Adrenal gland (tissue), 5 donors: ENCODE results near the gene UCK1.

Experiments
- CTCF ChIP-seq, 6 experiments: fragments of 450-650 bp in 4 of 6; fragments of 200-600 bp in 2 of 6; sonication (generic) in 1 of 6; IDR thresholded peaks; 1 replicate in 5 of 6; 2 replicates in 1 of 6; pipeline versions ENCODE4 v1.5.1 to v1.8.0; 2016 to 2021; ENCODE audit warnings: antibody characterized with exemption in 6 of 6, mild to moderate bottlenecking in 2 of 6, moderate library complexity in 1 of 6
- POLR2A ChIP-seq, 2 donors: fragments of 450-650 bp; IDR thresholded peaks; one replicate each; pipeline ENCODE4 v1.6.1; 2017; ENCODE audit warnings: antibody characterized with exemption in 2 of 2, mild to moderate bottlenecking in 2 of 2, moderate library complexity in 1 of 2
- donor health status: DM: no; HTN: no; CAD: no.

GRCh38 chr9:131555841-131556673, 25.0 kb upstream of the UCK1 start:
- TF ChIP-seq CTCF (IDR thresholded peaks at IDR 0.05) (no peak), POLR2A (IDR thresholded peaks at IDR 0.05) (no peak)
